HL-60 (cell line): ENCODE results near the gene SV2C.

Source experiments
- DNase-seq, 2 experiments: peaks; one replicate each; pipeline ENCODE4 v3.0.0-alpha.2; 2010 to 2020; ENCODE audit warnings: low read depth in 1 of 2, low spot score in 1 of 2
- H3K27ac ChIP-seq: fragments of 250-450 bp; sonication (Bioruptor Pico); replicated peaks from 2 replicates; pipeline ENCODE4 v1.5.1; 2020; ENCODE audit warnings: mild to moderate bottlenecking, moderate library complexity
- H3K27me3 ChIP-seq: fragments of 250-450 bp; sonication (Bioruptor Pico); 2 replicates; pipeline ENCODE4 v1.5.1; 2021; ENCODE audit warnings: mild to moderate bottlenecking, moderate library complexity; ENCODE audit not compliant: insufficient read depth, poor library complexity, severe bottlenecking
- H3K4me3 ChIP-seq: replicated peaks from 2 replicates; pipeline ENCODE4 v1.5.1; 2011; ENCODE audit warnings: mild to moderate bottlenecking, control low read depth, low read length; ENCODE audit not compliant: insufficient read depth
- CTCF ChIP-seq: IDR thresholded peaks from one replicate; pipeline ENCODE4 v1.5.1; 2011; ENCODE audit warnings: low read length, control low read depth, inconsistent platforms; ENCODE audit not compliant: insufficient read depth
- GABPA ChIP-seq: IDR thresholded peaks from 2 replicates; pipeline ENCODE4 v1.6.1; 2012; ENCODE audit warnings: low read depth
- POLR2AphosphoS5 ChIP-seq: IDR thresholded peaks from 2 replicates; pipeline ENCODE4 v1.6.1; 2012; ENCODE audit warnings: low read depth
- REST ChIP-seq: IDR thresholded peaks from 2 replicates; pipeline ENCODE4 v1.6.1; 2012; ENCODE audit warnings: low read depth; ENCODE audit not compliant: insufficient replicate concordance
- SPI1 ChIP-seq: IDR thresholded peaks from 2 replicates; pipeline ENCODE4 v1.6.1; 2012; ENCODE audit warnings: low read depth, mild to moderate bottlenecking, borderline replicate concordance

SV2C gene

DNA sequence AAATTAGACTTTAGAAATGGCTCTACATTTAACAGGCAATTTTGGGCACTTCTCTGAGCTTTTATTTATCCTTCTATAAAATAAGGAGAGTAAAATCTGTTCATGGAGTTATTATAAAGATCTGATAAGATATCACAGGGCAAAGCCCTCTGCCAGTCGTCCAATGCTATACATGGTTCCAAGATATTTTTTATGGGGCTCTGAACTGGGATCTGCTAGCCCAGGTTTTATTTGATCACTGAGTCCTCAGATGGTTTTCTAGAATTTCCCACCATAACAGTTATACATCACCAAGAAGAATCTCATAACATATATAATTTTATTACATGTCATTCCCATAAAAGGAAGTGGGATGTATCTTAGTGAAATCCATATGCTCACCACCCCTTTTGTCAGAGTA, 296.7 kb downstream of the SV2C start:
- DNase-seq, result no peak
- TF ChIP-seq POLR2AphosphoS5 (no peak), GABPA (no peak), REST (no peak), CTCF (no peak), SPI1 (no peak)
- Histone ChIP-seq H3K4me3 (no peak overlapping the region), H3K27me3 (no peaks in the 10 kb centered on the region), H3K27ac (no peak overlapping the region)

DNA sequence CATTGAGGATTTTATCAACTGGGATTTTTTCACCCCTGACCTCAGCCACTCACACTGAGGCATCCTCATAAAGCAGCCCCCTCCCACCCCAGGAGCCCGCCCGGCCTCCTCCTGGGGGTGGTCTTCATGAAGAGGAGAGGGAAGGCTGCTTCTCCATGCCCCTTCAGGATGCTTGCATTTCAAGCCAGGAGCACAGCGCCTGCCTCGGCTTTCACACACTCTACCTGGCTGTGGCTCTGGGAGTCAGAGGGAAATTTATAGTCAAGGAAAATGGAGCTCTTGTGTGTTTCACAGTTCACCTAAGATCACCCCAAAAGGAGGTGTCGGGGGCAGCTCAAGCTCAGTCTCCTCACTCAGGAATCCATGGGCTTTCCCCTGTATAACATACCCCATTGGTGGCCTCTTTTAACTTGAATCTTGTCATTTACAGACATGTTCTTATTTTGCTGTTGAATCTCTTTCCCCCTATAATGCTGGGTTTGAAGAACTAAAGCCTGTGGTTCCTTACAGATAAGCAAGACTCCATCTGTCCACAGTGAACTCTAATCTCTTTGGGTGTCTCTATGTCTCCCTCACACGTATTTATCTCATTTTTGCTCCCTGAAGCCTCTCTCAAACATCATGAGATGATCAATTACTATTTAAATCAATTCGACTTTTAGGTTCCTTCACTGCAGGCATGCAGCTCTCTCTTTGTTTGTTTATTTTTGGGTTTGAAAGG, 297.3 kb downstream of the SV2C start:
- Histone ChIP-seq H3K27ac (no peak overlapping the region), H3K27me3 (no peaks in the 10 kb centered on the region), H3K4me3 (no peak overlapping the region)
- DNase-seq, result no peak
- no peak for TF ChIP-seq CTCF
- no peak for TF ChIP-seq GABPA
- no peak for TF ChIP-seq REST
- no peak for TF ChIP-seq SPI1
- no peak for TF ChIP-seq POLR2AphosphoS5

DNA sequence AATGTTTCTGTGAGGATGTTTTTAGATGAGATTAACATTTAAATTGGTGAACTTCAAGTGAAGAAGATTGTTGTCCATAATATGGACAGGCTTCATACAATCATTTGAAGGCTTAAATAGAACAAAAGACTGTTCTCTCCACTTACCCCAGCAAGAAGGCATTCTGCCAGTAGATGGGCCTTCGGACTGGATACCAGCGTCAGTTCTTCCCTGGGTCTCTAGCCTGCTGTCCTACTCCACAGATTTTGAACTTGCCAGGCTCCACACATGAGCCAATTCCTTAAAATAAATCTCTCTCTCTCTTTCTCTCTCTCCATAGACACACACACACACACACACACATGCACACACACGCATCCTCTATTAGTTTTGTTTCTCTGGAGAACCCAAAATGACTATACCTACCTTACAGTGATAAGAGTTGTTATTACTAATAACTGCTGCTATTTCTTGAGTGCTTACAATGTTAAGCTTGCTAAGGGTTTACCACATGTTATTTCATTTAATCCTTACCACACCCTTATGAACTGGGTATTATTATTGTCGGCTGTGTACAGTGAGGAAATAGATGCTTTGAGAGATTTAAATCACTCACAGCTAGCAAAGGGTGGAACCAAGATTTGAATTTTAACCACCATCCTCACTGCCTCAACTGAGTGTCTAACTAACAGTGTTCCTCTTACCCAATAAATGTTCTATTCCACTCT, 300.1 kb downstream of the SV2C start:
- TF ChIP-seq CTCF (no peak), POLR2AphosphoS5 (no peak), GABPA (no peak), REST (no peak), SPI1 (no peak)
- DNase-seq, result no peak
- Histone ChIP-seq H3K27ac (no peak overlapping the region), H3K4me3 (no peak overlapping the region), H3K27me3 (no peaks in the 10 kb centered on the region)
